ENCODE measurements around the gene NDFIP2.

NDFIP2 gene

DNA sequence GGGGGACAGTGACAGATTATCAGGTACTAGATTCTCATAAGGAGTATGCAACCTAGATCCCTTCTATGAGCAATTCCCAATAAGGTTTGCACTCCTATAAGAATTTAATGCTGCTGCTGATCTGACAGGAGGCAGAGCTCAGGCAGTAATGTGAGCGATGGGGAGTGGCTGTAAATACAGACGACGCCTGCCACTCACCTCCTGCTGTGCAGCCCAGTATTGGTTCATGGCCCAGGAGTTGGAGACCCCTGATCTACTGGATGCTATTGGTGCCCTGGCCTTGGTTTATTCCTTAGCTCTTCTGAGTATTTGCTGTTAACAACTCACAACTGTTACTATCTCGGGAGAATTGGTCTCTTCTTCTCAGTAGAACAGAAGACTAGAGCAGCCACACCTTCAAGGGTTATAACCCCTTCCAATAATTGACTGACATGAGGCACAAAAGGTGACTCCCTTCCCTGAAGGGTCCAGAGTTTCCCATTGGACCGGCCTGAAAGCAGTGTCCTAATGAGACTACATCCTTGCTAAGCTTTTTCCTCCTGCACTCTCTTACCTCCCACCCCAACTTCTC is 39.9 kb upstream of the NDFIP2 start:
- no peak for DNase-seq (ENCODE audit: low spot score)
- H3K27ac ChIP-seq, result no peak overlapping the region

DNA sequence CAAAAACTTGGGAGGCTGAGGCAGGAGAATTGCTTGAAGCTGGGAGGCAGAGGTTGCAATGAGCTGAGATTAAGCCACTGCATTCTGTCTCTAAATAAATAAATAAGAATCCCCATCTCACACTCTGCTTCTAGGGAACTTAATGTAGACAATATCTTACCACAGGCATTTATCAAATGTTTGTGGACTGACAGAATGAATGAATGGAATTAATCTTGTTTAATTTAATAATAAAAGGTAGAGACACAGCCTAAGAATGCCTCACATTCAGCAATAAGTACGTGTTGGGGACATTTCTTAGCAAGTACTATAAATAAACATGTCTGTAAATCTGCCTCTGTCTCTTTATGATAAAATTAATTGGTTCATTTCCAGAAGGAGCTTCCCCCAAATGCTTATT is 38.7 kb upstream of the NDFIP2 start:
- DNase-seq (ENCODE audit: low spot score), result no peak
- Histone ChIP-seq H3K4me3 (no peak overlapping the region), H3K27ac (no peak overlapping the region)
- TF ChIP-seq, protein P1, sequence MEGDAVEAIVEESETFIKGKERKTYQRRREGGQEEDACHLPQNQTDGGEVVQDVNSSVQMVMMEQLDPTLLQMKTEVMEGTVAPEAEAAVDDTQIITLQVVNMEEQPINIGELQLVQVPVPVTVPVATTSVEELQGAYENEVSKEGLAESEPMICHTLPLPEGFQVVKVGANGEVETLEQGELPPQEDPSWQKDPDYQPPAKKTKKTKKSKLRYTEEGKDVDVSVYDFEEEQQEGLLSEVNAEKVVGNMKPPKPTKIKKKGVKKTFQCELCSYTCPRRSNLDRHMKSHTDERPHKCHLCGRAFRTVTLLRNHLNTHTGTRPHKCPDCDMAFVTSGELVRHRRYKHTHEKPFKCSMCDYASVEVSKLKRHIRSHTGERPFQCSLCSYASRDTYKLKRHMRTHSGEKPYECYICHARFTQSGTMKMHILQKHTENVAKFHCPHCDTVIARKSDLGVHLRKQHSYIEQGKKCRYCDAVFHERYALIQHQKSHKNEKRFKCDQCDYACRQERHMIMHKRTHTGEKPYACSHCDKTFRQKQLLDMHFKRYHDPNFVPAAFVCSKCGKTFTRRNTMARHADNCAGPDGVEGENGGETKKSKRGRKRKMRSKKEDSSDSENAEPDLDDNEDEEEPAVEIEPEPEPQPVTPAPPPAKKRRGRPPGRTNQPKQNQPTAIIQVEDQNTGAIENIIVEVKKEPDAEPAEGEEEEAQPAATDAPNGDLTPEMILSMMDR (IDR thresholded peaks at IDR 0.05), result no peak

More for the DNA sequence above, 39.9 kb upstream of the NDFIP2 start:
- no peak overlapping the region for H3K4me3 ChIP-seq
- TF ChIP-seq, protein P1 (IDR thresholded peaks at IDR 0.05), result no peak

DNA sequence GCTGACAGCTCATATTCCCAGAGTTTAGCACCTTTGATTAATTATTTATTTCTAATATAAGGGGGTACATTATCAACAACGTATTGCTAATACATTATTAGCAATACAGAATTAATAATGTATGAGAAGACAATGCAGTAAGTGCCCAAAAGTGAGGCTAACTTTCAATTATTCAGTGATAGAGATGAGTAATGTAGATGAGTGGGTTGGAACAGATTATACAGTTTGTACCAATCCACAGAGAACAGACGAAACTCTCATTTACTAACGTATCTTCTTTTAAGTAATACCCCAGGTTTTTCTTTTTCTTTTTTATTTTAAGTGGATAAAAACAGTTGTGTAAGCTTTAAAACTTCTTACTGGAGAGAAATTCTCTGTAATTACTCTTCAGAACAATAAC is 38.2 kb upstream of the NDFIP2 start:
- TF ChIP-seq, protein P1 (IDR thresholded peaks at IDR 0.05), result no peak
- Histone ChIP-seq H3K27ac (no peak overlapping the region), H3K4me3 (no peak overlapping the region)
- no peak for DNase-seq (ENCODE audit: low spot score)

DNA sequence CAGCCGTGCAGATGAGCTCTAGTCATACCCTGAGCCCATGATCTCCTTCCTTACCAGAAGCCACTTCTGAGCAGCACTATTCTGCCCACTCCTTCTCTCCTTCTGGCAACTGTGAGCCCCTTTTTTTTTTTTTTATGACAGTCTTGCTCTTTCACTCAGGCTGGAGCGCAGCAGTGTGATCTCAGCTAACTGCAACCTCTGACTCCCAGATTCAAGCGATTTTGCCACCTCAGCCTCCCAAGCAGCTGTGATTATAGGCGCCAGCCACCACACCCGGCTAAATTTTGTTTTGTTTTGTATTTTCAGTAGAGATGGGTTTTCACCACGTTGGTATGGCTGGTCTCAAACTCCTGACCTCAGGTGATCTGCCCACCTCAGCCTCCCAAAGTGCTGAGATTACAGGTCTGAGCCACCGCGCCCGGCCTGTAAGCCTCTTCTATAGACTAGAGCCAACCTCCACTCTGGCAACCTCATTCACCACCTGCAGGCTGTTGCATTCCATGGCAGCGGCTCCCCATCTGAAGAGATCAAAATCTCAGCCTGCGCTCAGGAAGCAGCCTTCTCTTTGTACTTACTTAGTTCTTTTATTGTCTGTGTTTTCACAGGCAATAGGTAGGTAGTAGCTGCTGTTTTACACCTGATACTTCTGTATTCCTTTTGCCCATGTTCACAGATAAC is 34.8 kb upstream of the NDFIP2 start:
- Histone ChIP-seq H3K27ac (no peak overlapping the region), H3K4me3 (no peak overlapping the region)
- no peak for DNase-seq (ENCODE audit: low spot score)
- TF ChIP-seq, protein P1 (IDR thresholded peaks at IDR 0.05), result no peak

DNA sequence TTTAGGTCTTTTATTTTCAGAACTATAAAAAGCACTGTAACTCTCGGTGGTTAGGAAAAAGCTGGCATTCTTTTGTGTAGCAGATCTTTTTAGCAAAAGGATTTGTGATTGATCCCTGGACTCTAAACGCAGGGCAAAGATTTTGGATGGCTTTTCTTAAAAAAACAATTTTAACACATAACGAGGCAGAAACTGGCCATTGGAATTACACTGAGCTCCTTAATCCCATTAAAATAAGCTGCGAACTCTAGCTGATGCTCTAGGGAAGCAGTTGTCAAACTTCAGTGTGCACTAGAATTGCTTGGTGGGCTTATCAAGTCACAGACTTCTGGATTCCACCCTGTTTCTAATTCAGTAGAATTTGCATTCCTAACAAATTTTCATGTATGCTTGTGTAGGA is 33.8 kb upstream of the NDFIP2 start:
- TF ChIP-seq, protein P1 (IDR thresholded peaks at IDR 0.05), result no peak
- no peak for DNase-seq (ENCODE audit: low spot score)
- no peak overlapping the region for H3K4me3 ChIP-seq

DNA sequence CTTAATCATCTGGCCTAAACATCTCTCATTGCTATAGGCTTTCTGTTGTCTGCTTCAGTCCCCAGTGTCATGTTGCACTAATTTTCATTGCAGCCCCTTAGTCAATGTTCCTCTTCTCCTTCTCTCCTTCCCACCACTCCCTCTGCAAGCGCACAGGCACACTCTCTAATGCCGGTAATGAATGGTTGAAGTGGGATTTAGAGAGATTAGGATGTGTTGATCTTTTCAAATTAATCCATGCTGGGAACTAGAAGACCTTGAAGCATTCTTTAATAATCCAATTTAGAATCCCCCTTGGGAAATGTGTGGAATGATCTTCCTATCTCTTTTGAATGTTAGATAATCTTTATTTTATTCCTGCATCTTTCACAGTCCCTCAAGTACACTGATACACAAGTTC is 33.2 kb upstream of the NDFIP2 start:
- H3K27ac ChIP-seq, result no peak overlapping the region
- H3K4me3 ChIP-seq, result no peak overlapping the region
- no peak for DNase-seq (ENCODE audit: low spot score)
- TF ChIP-seq, protein P1 (IDR thresholded peaks at IDR 0.05), result no peak

More for the DNA sequence above, 33.8 kb upstream of the NDFIP2 start:
- H3K27ac ChIP-seq, result no peak overlapping the region

DNA sequence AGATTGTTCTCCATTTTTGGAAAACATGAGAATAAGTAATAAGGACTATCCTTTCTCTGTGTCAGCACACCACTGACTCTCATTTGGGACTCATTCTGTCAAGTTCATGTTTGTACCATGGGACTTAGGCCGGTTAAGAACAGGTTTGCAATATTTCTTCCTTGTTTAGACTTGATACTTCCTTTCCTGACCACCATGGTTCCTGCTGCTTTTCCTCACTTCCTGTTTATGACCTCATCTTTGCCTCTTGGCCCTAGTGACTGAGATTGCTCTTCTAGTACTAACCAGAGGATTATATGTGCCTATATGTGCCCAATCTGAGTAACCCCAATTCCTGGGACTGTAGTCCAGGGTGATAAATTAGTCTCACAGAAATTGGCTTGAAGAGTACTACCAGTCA is 32.5 kb upstream of the NDFIP2 start:
- Histone ChIP-seq H3K27ac (no peak overlapping the region), H3K4me3 (no peak overlapping the region)
- TF ChIP-seq, protein P1 (IDR thresholded peaks at IDR 0.05), result no peak
- DNase-seq (ENCODE audit: low spot score), result no peak

Measured in coronary artery (tissue), 2 donors.